ENCODE measurements around the gene TMEM134.
"Not testable (repeated sequence)": the region's sequence is repeated elsewhere in the genome, so short reads cannot be mapped to it uniquely, and the experiment has no call there.

TMEM134 gene, protein sequence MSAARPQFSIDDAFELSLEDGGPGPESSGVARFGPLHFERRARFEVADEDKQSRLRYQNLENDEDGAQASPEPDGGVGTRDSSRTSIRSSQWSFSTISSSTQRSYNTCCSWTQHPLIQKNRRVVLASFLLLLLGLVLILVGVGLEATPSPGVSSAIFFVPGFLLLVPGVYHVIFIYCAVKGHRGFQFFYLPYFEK

DNA sequence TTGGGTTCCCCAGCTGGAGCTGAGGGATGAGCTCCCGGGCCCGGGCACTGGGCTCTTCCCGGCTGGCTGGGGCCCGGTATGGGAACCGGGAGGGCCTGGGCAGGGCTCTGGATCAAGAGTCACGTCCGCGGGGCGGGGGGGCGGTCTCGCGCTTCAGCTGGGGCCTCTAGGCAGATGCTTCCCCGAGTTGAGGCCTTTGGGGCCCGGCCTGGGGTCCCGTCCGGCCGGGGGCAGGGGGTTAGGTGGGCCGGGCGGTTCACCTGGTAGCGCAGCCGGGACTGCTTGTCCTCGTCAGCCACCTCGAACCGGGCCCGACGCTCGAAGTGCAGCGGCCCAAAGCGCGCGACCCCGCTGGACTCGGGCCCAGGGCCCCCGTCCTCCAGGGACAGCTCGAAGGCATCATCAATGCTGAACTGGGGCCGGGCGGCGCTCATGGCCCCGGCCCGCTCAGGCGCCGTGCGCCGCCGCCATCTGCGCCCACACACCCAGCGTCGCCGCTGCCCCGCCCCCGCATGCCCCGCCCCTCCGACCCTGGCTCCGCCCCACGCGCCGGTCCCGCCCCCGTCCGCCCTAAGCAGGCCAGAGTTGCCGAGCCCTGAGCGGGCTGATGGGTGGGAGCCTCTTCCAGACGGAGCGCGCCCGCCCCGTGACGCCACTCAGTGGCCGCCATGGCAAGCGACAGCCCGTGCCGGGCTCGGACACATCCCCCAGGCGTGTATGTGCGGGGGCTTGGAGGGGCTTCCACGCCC is at the start of gene TMEM134:
TMEM134 (minus strand) TSS at position 493 of the 749 bp plus-strand sequence; CDS start at position 434, 59 bp downstream.
- DNase-seq: peak; percentile 73

DNA sequence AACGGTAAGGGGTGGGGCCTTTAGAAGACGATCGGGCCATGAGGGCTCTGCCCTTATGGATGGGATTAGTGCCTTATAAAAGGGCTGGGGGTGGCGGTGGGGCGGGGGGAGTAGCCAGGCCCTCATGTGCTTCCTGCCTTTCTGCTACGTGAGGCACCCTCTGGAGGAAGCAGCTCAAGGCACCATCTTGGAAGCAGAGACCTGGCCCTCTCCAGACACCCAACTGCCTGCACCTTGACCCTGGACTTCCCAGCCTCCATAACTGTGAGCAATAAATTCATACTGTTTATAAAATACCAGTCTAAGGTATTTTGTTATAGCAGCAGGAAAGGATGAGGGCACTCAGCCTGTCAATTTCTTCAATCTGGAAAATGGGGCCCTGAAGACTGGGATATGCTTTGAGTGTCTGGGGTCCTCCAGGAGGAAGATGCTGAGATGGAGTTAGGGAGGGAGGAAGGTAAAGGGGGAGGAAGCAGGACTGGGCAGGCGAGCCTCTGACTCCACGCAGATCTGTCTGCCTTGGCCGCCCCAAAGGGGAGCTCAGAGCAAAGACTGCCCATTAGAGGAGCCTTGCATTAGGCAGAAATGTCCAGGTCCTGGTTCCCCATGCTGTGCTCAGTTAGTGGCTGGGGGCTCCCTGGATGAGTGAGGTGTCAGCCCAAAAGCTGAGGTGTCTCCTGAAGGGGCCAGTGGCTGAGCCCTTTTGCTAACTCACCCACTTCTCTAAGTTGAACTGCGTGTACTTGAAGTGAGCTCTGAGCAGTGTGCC is 48.9 kb upstream of the TMEM134 start:
- no peak for DNase-seq

DNA sequence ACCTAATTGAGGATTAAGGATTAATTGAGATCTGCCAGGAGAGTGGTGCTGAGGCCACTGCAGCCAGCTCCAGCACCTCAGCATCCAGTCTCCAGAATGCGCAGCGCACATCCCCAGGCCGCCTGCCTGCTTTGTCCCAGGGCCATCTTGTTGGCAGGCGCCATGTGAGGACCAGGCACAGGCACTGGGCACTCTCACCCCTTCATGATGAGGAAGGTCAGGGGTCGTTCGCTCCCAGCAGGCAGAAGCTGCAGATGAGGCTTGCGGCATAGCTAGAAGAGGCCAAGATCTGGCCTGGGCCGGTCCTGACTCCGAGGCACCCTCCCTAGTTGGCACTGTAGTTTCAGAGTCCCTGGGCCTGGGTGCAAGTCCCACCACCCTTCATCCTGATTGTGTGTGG is 47.8 kb upstream of the TMEM134 start:
- DNase-seq: no peak

DNA sequence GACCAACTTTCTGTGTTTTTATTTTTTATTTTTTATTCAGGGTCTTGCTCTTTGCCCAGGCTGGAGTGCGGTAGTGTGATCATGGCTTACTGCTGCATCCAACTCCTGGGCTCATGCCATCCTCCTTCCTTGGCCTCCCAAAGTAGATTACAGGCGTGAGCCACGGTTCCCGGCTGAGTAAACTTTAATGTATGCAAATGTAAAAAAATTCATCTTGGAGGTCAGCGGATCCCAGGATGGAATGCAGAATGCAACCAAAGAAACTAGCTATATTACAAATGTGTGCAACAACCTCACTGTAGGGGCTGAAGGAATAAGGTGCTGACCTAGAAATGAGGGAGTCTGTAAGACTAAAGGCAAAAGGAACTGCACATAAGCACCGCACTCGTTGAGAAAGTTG is 45.1 kb upstream of the TMEM134 start:
- DNase-seq: no peak

DNA sequence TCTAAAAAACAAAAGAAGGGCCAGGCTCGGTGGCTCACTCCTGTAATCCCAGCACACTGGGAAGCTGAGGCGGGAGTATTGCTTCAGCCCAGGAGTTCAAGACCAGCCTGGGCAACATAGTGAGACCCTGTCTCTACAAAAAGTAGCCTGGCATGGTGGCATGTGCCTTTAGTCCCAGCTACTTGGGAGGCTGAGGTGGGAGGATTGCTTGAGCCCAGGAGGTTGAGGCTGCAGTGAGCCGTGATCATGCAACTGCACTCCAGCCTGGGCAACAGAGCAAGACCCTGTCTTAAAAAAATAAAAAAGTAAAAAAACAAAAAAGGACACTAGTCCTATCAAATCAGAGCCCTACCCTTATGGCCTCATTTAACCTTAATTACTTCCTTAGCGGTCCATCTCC is 42.5 kb upstream of the TMEM134 start:
- not testable (repeated sequence) for DNase-seq

DNA sequence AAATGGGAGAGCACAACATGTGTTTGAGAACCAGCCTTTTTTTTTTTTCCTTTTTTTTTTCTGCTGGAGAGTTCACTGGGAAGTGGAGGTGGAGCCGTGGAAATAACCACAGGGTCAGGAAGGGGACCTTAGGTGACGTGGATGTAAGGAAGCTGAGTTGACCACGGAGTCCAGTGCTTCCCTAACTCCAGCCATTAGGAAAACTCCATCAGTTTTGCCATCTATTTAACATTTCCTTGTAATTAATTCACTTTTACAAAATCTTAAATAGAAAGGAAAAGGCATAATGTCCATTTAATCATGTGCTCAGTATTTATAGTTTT is 40.9 kb upstream of the TMEM134 start:
- DNase-seq: no peak

DNA sequence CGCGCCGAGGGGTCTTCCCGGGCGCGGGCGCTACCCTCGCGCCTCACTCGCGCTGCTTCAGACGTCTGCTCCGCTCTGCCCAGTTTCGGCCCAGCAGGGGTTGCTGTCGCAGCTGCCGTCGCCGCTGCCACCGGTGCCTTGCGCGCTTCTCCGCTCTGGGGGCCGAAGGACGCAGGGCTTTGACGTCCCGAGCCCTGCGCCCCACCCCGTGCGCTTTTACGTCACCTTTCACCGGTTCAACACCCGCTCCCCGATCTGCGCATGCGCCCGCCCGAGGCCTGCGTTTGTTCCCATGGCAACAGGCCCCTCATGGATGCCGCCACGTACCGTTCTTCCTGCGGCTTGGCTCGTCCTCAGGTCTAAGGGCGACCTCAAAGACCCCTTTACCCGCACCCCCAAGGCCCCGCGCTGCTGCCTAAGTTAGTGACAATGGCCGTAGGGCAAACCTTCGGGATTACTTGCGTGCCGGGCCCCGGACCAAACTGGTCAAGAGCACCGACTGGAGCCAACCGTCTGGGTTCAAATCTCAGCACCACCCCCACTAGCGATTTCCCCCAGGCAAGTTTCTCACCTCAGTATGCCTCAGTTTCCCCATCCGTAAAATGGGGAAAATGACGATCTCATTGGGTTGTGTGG is 39.6 kb upstream of the TMEM134 start:
- DNase-seq: peak; percentile 92

DNA sequence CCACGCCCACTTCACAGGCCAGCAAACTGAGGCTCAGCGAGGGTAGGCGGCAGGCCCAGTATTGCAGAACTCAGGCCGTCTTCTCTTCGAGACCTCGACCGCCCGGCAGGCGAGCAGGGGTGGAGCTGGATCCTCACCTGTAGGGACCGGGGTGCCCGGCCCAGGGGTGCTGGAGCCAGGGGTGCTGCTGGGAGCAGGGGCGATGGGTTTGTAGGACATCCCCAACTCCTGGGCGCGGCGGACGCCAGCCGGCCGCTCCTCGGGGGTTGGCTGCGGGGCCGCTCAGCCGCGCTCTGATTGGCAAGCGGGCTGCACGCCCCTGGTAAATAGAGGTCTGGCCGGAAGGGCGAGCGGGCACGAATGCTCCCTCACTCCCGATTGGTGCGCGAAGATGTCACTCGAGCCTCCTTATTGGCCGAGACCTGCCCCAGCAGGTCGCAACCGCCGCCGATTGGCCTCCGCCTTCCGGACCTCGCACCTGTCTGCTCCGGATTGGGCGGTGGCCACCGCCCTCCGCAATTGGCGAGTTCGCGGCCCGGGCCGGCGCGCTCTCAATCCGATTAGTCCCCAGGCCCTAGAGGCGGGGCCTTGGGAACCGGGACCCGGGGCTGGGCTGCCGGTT is 38.9 kb upstream of the TMEM134 start, which contains the start of gene CDK2AP2:
CDK2AP2 (minus strand) TSS at position 299 of the 622 bp plus-strand sequence; CDS start at position 219, 80 bp downstream.
- peak; percentile 97 for DNase-seq

DNA sequence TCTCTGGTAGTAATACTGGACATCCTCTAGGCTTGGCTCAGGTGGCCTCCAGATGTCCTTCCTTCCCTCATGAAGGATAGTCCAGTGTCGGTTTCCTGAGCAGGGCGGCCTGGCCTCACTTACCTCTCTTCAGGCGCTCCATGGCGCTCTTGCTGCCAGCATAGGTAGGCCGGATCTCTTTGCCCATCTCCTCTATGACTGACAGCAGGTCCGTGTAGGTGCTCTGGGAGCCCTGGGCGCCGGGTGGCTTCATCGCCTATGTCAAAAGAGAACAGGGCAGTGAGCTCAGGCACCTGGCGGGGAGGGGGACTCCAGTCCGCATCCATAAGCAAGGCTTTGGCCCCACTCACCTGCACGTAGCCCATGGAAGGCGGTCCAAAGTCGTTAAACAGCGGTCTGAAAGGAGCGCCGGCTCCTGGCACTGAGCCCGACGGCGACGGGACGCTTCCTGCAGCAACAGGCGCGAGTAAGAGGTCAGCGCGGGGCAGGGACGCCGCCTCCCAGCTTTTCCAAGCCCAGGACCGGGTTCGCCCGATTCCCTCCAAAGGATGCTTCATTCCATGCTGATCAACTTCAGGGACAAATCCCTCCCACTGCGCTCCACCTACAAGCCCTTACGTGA is 38.3 kb upstream of the TMEM134 start:
- no peak for DNase-seq

DNA sequence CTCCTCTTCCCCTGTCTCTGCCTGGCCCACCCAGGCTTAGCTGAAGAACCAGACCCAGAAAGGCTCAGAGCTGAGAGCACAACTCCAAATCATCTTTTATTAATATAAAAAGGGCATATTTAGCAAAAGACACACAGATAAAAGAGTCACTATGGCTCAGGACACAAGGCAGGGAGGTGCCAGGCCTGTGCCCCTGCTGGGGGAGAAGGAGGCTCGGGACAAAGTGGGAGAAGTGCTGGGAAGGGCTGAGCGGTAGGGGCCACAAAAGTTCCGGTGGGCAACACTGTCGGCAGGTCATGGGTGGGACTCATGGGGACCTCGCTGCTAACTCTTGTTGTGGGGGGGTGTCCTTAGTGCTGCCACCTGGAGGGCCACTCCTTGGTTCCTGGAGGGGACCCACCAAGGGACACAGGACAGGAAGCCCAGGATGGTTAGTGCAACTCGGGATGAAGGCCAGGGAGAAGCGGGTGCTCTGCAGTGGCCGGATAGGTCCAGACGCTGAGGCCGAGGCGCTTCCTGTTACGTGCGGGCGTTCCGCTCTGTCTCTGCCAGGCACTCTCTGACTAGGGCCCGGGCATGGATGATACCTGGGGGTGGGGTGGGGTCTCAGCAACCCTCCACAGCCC is 37.5 kb upstream of the TMEM134 start:
- no peak for DNase-seq

DNA sequence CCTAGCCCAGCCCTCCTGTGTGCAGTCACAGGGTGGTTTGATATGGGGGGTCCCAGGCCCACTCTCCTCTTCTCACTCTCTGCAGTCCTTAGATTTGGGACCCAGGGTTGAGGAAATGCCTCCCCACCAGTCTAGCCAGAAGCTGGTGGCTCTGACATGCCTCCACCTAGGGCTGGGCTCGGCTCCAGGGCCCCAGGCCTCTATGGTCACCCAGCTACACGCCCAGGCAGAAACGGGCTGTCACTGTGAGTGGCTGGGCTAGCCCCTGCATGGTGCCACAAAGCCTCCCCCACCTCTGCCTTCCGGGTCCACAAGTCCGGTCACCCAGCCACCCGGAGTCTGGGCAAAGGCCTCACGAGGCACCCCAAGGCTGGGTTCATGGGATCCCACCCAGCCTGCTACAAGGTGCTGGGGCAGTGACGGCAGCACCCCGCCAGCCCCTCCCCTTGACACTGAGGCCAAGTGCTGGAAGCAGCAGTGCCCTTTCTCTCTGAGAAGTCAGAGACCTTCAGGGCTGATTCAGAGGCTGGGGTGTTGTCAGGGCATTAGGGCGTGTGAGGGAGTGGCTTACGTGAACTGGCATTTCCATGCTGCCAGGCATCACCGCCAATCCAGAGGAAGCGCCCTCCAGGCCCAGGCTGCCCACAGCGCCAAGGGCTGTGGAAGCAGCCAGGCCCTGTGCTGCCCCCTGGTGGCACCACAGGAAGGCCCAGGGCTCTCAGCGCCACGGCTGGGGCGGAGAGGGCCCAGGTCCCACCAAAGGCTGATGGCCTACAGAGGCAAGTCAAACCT is 36.8 kb upstream of the TMEM134 start:
- peak; percentile 95 for DNase-seq

DNA sequence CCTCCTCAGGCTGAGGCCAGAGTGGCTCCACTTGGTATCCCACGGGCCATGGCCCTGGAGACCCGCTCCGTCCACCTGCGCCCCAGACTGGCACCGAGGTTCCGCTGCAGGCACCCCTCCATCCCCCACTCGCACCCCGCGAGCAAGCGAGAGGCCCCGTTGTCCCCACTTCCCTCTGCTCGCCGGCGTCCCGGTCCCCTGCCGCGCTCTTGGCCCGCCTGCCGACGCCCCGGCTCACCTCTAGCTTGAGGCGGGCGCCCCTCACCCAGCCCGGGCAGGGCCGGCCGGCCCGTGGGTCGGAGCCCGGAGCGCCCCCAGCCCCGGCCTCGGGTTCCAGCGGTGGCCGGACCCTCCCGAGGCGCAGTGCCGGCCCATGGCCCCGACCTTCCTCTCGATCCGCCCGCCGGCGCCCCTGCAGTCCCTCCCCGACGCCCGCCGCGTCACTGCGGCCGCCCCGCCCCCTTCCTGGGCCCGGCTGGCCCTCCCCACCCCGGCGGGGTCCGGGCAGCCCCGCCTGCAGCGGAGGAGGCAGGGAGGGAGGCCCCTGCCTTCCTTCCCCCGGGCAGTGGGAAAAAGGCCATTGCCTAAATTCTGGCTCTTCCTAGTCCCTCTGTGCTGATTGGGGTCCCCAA is 36.0 kb upstream of the TMEM134 start, which contains the start of gene PITPNM1:
PITPNM1 (minus strand) TSS at position 414 of the 632 bp plus-strand sequence. CDS start 1,183 bp downstream, outside the sequence.
- peak; percentile 40 for DNase-seq

DNA sequence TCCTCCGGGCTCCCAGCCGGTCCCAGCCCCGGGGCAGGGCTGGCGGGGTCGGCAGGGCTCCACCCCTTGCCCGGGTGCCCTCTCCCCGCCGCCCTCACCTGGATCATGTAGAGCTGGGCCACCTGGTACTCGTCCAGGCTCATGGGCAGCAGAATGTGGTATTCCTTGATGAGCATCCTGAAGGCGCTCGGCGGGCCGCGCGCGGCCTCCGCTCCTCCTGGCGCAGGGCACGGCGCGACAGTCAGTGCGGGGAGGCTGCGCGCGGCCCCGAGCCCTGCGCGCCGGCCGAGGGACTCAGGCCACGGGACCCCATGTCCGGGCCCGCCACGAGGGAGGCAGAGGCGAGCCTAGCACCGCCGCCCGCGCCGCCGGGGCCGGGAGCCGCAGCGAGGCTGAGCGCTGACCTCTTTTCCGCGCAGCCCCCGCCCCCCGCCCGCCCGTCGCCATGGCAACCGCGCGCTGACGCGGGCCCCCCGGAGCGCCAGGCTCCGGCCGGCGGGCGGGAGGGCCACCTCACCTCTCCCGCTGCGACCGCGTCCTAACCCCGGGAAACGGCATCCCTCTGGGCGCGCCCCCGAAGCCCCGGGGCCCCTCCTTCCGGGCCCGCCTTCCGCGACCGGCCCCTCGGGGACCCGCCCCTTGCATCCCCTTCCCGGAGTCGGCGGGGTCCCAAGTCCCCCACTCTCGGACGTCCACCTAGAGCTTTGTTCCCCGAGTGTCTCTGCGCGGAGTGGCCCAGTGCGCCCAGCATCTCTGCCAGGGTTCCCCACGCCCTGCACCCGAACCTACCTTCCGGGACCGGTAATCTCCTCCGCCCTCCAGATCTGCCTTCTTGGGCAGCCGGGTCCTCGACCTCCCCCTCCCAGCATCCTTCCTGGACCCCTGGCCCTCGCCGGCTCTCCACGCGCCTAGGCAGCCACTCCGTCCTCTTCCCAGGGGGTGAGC is 35.2 kb upstream of the TMEM134 start:
- DNase-seq: no peak

DNA sequence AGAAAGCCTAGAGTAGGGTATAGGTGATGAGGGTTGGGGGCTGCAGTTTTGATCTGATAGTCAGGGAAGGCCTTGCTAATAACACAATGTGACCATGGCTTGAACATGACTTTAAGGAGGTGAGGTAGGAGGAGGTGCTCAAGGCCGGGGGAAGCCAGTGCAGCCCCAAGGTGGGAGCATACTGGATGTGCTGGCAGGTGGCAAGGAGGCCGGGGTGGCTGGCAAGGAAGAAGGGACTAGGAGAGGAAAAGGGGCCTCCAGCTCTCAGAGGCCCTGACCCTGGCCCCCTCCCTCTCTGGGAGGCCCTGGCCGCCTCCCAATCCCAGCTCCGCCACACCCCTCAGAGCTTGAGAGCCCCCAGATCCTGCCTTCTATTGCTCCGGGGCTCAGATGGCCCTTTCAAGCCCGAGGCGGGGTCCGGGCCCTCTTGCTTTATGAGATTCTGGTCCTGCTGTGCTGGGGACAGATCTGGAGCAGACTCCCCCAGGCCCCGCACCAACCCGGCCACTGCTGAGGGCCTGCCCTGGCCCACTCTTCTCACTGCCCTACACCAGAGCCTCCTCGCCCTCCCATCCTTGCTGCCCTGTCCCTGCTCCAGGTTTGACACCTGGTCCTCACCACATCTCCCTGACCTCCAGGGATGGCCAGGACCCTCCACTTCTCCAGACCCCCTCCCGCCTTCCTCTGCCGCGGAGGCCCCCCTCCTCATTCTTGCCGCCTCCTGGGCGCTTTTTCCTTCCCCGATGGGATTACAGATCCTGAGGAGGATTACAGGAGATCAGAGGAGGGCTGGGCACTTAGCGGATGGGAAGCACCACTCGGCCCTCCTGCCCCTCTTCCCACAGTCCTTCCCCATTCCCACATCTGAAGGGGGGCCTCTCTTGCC is 34.3 kb upstream of the TMEM134 start:
- DNase-seq: no peak

DNA sequence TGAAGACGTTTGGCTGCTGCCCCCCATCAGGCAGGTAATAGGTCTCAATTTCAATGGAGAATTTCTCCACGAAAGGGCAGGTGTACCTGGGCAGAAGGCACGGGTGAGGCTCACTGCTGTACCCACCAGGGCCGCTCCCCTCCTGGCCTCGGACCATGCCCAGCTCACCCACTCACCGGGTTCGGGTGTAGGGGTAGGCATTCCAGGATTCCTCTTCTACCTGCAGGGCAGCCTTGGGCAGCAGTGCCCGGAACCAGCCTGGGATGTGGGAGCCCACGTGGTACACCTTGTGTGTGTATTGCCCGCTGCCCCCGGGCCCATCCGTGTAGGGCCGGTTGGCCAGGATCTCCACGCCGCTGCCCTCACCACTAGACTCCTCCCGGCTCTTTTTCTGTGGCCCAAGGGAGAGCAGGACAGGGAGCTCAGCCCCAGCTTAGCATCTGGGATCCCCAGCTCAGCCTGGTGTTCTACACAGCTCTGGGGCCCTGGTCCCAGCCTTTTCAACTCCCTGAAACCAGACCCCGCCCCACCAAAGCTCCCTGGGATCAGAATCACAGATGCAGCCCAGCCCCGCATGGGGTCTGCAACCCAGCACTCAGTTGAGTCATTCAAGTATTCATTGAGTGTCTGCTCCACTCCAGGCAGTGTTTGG is 33.4 kb upstream of the TMEM134 start:
- no peak for DNase-seq

DNA sequence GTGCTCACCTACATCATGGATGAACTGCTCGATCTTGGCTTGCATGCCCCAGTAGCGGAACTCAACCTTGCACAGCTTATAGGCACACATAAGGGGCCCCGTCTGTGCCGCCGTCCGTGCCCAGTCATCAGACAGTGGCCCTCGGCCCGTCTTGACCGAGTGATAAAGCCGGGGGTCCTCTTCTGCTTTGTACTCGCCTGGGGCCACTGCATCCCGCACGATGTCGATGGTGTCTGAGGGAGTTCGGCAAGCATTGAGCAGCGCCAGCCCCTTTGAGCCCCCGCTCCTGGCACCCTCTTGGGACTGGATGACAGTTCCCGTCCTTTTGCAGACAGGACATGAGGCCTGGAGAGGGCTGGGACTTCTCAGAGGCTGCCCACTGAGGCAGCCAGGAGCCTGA is 32.8 kb upstream of the TMEM134 start:
- DNase-seq: no peak

All from kidney glomerular epithelial cell (primary cell).